ENCODE results near the gene CST9. TPM values are rescaled to one million over a fixed set of nuclear protein-coding genes. Genes with fewer than 3 reads are reported as not detected.

The CST9 gene
- total RNA-seq, 6 donors from 2014 or later, result not detected

GRCh38 chr20:23641936-23642751 is 36.4 kb upstream of the CST9 start:
- Histone ChIP-seq H3K9me3 (no peaks in the 10 kb centered on the region), H3K27ac (peak overlapping the region in 2 of 4 donors; percentile 4 to 54), H3K36me3 (no peaks in the 10 kb centered on the region), H3K4me3 (no peak overlapping the region), H3K27me3 (no peaks in the 10 kb centered on the region), H3K4me1 (peaks cover 4 to 16% (median 8%) of the 10 kb centered on the region in 4 donors)
- TF ChIP-seq EP300 (IDR thresholded peaks at IDR 0.05) (no peak), POLR2A (IDR thresholded peaks at IDR 0.05) (no peak), POLR2AphosphoS5 (IDR thresholded peaks at IDR 0.05) (no peak)
- TF ChIP-seq, protein P1, sequence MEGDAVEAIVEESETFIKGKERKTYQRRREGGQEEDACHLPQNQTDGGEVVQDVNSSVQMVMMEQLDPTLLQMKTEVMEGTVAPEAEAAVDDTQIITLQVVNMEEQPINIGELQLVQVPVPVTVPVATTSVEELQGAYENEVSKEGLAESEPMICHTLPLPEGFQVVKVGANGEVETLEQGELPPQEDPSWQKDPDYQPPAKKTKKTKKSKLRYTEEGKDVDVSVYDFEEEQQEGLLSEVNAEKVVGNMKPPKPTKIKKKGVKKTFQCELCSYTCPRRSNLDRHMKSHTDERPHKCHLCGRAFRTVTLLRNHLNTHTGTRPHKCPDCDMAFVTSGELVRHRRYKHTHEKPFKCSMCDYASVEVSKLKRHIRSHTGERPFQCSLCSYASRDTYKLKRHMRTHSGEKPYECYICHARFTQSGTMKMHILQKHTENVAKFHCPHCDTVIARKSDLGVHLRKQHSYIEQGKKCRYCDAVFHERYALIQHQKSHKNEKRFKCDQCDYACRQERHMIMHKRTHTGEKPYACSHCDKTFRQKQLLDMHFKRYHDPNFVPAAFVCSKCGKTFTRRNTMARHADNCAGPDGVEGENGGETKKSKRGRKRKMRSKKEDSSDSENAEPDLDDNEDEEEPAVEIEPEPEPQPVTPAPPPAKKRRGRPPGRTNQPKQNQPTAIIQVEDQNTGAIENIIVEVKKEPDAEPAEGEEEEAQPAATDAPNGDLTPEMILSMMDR (IDR thresholded peaks at IDR 0.05), result no peak
- ATAC-seq (ENCODE audit: low FRiP score in 2 of 2) (peak in 1 of 2 donors; percentile 27), DNase-seq (peak in 1 of 2 donors; percentile 69)
- 66 to 69% methylated on average over 12 of the region's 12 CpGs for WGBS, 2 donors

DNA sequence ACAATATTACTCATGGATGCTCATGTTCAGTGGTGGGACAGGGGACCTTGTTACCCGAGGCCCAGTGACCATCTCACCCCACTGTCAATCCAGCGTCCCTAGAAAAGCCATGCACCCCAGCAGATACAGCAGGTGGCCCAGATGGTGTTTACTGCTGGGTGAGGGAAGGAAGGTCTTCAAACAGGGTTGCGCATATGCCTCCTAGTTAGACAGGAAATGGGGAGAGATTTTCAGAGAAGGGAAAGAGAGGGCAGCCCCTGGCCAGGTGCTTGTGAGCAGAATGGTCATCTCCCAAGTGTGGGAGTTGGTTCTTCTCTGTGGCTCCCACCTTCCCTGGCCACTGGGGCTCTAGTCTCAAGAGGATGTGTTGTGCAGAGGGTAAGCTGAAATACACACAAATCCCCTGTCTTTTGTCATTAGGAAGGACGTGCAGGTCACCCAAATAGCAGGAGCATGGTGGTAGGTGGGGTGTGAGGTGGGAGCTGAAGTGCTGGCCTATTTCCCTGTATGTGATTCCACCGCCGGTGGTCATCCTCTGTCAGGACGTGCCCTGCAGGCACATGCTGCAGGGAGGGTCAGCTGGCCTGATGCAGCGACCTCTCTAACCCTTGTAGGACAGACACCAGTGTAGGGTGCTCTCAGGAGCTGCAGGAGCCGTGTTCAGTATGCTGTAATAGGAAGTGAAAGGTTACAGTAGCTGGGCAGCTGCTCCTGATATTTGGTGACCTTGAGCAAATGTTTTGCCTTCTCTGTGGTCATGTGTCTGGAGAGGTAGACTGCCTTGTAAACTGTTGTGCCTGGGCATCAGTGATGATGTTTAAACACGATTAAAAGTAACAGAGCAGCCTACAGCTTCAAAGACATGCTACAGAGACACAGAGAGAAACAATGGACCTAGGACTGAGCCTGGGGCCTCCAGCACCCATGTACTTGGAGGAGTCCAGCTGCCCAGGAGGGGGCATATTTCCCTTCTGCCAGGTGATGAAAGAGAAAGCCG is 35.3 kb upstream of the CST9 start:
- no peaks in the 10 kb centered on the region for H3K27me3 ChIP-seq
- H3K4me1 ChIP-seq, result peaks cover 12 to 27% (median 18%) of the 10 kb centered on the region in 4 donors
- no peaks in the 10 kb centered on the region for H3K36me3 ChIP-seq
- TF ChIP-seq EP300 (IDR thresholded peaks at IDR 0.05) (no peak), POLR2A (IDR thresholded peaks at IDR 0.05) (no peak), POLR2AphosphoS5 (IDR thresholded peaks at IDR 0.05) (no peak)
- TF ChIP-seq, protein P1 (IDR thresholded peaks at IDR 0.05), result no peak
- no peak overlapping the region for H3K27ac ChIP-seq
- WGBS, 2 donors, result 83 to 87% methylated on average over 9 to 11 of the region's 11 CpGs
- no peak overlapping the region for H3K4me3 ChIP-seq
- H3K9me3 ChIP-seq, result no peaks in the 10 kb centered on the region
- ATAC-seq (ENCODE audit: low FRiP score in 2 of 2) (no peak), DNase-seq (no peak)

DNA sequence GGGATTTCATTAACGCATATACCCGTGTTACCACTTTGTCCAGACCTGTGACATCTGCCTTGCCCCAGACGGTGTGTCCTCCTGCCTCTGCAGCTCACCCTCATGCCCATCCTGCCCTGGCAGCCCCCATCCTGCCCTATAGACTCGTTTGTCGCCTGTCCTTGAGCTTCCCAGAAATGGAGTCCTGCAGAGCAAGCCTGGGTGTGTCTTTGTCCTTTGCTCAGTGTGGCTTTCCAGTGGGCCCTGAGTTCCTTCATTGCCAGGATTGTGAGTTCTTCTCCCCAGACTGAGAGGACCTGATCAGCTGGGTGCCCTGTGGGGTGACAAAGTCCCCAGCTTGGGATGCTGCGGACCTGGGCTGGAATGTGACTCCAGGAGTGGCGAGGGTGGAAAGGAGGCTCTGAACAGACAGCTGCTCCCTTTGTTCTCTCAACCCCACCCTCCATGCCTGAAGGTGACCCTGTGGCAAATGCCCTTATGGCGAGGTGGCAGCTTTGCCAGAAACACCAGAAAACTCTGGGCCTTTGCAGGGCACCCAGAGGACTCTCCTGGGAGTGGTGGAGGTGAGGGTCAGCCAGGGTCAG is 34.4 kb upstream of the CST9 start:
- ATAC-seq (ENCODE audit: low FRiP score in 2 of 2) (no peak), DNase-seq (no peak)
- Histone ChIP-seq H3K4me1 (peaks cover 19 to 36% (median 24%) of the 10 kb centered on the region in 4 donors), H3K36me3 (peaks cover 0 to under 1% (median under 1%) of the 10 kb centered on the region in 4 donors), H3K4me3 (no peak overlapping the region), H3K9me3 (no peaks in the 10 kb centered on the region), H3K27me3 (no peaks in the 10 kb centered on the region), H3K27ac (no peak overlapping the region)
- WGBS, 2 donors, result 78 to 85% methylated on average over 6 to 8 of the region's 8 CpGs
- TF ChIP-seq EP300 (IDR thresholded peaks at IDR 0.05) (no peak), POLR2AphosphoS5 (IDR thresholded peaks at IDR 0.05) (no peak), POLR2A (IDR thresholded peaks at IDR 0.05) (no peak)
- TF ChIP-seq, protein P1 (IDR thresholded peaks at IDR 0.05), result no peak

- Histone ChIP-seq H3K9me3 (no peaks in the 10 kb centered on the region), H3K27ac (no peak overlapping the region), H3K36me3 (peaks cover 0 to 7% (median 3%) of the 10 kb centered on the region in 4 donors), H3K27me3 (no peaks in the 10 kb centered on the region), H3K4me1 (peaks cover 24 to 38% (median 28%) of the 10 kb centered on the region in 4 donors), H3K4me3 (no peak overlapping the region)
- WGBS, 2 donors, result 79% methylated on average over 6 to 8 of the region's 8 CpGs
- no peak for TF ChIP-seq EP300 (IDR thresholded peaks at IDR 0.05)
- TF ChIP-seq, protein P1 (IDR thresholded peaks at IDR 0.05), result no peak
- TF ChIP-seq POLR2A (IDR thresholded peaks at IDR 0.05), result no peak
- TF ChIP-seq POLR2AphosphoS5 (IDR thresholded peaks at IDR 0.05), result no peak
- ATAC-seq (ENCODE audit: low FRiP score in 2 of 2), result no peak
- DNase-seq, result no peak
Measured at GRCh38 chr20:23639490-23639958, 33.8 kb upstream of the CST9 start.
